MM.1S (cell line): Measurements from ENCODE around the gene KCNA2.

Source experiments
- CTCF ChIP-seq: fragments of 300-600 bp; sonication (generic); IDR thresholded peaks from 2 replicates; pipeline ENCODE4 v1.5.1; 2016; ENCODE audit warnings: antibody characterized with exemption, low read length, mixed read lengths
- EZH2 ChIP-seq: fragments of 300-600 bp; sonication (generic); optimal IDR thresholded peaks from 2 replicates; pipeline ENCODE3; 2017; ENCODE audit warnings: low read depth, mild to moderate bottlenecking, antibody characterized with exemption, low read length, mixed read lengths

GRCh38 chr1:110587906-110588305, 18.3 kb downstream of the KCNA2 start:
- no peak for TF ChIP-seq CTCF
- TF ChIP-seq EZH2, result no peak
